Aorta (tissue), 5 donors: ENCODE results near the gene LAG3. TPM values are rescaled to one million over a fixed set of nuclear protein-coding genes. Genes with fewer than 3 reads are reported as not detected.

ENCODE experiments used
- ATAC-seq: fragments of 200-7000 bp; cut with Tn5 transposase; one replicate; pipeline ENCODE4 v1.9.1; 2022; ENCODE audit warnings: moderate library complexity; ENCODE audit not compliant: low FRiP score
- DNase-seq, 2 donors: peaks; one replicate each; pipeline ENCODE4 v3.0.0-alpha.2; 2020
- H3K27ac ChIP-seq, 2 donors: one replicate each; pipeline ENCODE4 v1.5.1; 2013; ENCODE audit warnings: low read length in 2 of 2, mild to moderate bottlenecking in 2 of 2, moderate library complexity in 2 of 2, control low read depth in 1 of 2, inconsistent platforms in 1 of 2, low read depth in 1 of 2
- H3K27me3 ChIP-seq, 2 donors: one replicate each; pipeline ENCODE4 v1.6.1; 2013; ENCODE audit warnings: control low read depth in 1 of 2, low read length in 1 of 2, mild to moderate bottlenecking in 1 of 2, moderate library complexity in 1 of 2; ENCODE audit not compliant: insufficient read depth in 2 of 2, control insufficient read depth in 1 of 2
- H3K36me3 ChIP-seq, 2 donors: one replicate each; pipeline ENCODE4 v1.6.1; 2013; ENCODE audit warnings: control low read depth in 1 of 2, low read length in 1 of 2, mild to moderate bottlenecking in 1 of 2; ENCODE audit not compliant: insufficient read depth in 2 of 2, control insufficient read depth in 1 of 2
- H3K4me1 ChIP-seq, 2 donors: one replicate each; pipeline ENCODE4 v1.6.1; 2013; ENCODE audit warnings: low read length in 2 of 2, control low read depth in 1 of 2, mild to moderate bottlenecking in 1 of 2, moderate library complexity in 1 of 2; ENCODE audit not compliant: insufficient read depth in 2 of 2, control insufficient read depth in 1 of 2
- H3K4me3 ChIP-seq, 2 donors: one replicate each; pipeline ENCODE4 v1.5.1; 2013; ENCODE audit warnings: low read length in 2 of 2, control low read depth in 1 of 2, mild to moderate bottlenecking in 1 of 2
- H3K9me3 ChIP-seq: one replicate; pipeline ENCODE4 v1.6.1; 2013; ENCODE audit warnings: mild to moderate bottlenecking, low read length; ENCODE audit not compliant: control insufficient read depth
- WGBS, 2 donors: extraction: QIAGEN DNeasy Blood & Tissue Kit; methylation state at CpG; one replicate each; pipeline ENCODE4 v1.1.7; 2013; 5-methylcytosine and 5-hydroxymethylcytosine counted together
- intact Hi-C, 2 donors: fragments of 100-400 bp; cut with DNase I; formaldehyde crosslinking; loops; one replicate each; pipeline versions ENCODE4 v1.14.2 to v1.15.0; 2022
- polyA plus RNA-seq, 2 donors: library from polyadenylated mRNA; stranded (reverse); fragments of 200-250 nt; gene quantifications; one replicate each; pipeline ENCODE4 v1.2.3, GENCODE V29; 2013
- total RNA-seq, 2 donors: library from RNA; stranded (reverse); fragmentation: NEBNext Ultra II Directional; extraction: Animal tissue kit (Norgen Biotek cat#: 25700); gene quantifications; one replicate each; pipeline ENCODE4 v1.2.1, GENCODE V29; 2021
- donor health status: healthy with polysubstance abuse.
- donor health status: Bipolar disorder and iron deficiency.
- donor health status: DM: no; HTN: no; CAD: no.
- donor health status: DM: no; HTN: no; CAD: no.
- donor health status: DM: yes; HTN: yes; CAD: no.

The LAG3 gene
- total and polyA plus RNA-seq, 4 donors: 0.25 to 2.4 (median 1.5) TPM

GRCh38 chr12:6779708-6780432 is 7.5 kb downstream of the LAG3 start:
- WGBS, 2 donors: 83 to 88% methylated on average over 6 of the region's 6 CpGs
- DNase-seq (no peak), ATAC-seq (no peak)
- Histone ChIP-seq H3K27me3 (no peaks in the 10 kb centered on the region), H3K4me3 (no peak overlapping the region), H3K27ac (no peak overlapping the region), H3K36me3 (no peaks in the 10 kb centered on the region), H3K9me3 (no peaks in the 10 kb centered on the region), H3K4me1 (no peaks in the 10 kb centered on the region)
- intact Hi-C loops: loop anchor here (1.0 to 10.0 kb wide), 5 partner anchors 27 to 165 kb away; partner anchors contain the start of gene MLF2 (in 2 of the 2)

GRCh38 chr12:6780573-6780972 is 8.3 kb downstream of the LAG3 start:
- Histone ChIP-seq H3K36me3 (no peaks in the 10 kb centered on the region), H3K4me1 (no peaks in the 10 kb centered on the region), H3K27ac (no peak overlapping the region), H3K4me3 (no peak overlapping the region), H3K9me3 (no peaks in the 10 kb centered on the region), H3K27me3 (no peaks in the 10 kb centered on the region)
- WGBS, 2 donors: 91 to 94% methylated on average over 6 of the region's 6 CpGs
- DNase-seq: no peak
- intact Hi-C loops: no loop called here
- ATAC-seq: no peak

GRCh38 chr12:6782119-6782518 is 9.8 kb downstream of the LAG3 start:
- DNase-seq: no peak
- WGBS, 2 donors: 81 to 85% methylated on average over 6 of the region's 6 CpGs
- no peaks in the 10 kb centered on the region for H3K36me3 ChIP-seq
- no peaks in the 10 kb centered on the region for H3K9me3 ChIP-seq
- intact Hi-C loops: no loop called here
- ATAC-seq: no peak
- no peak overlapping the region for H3K4me3 ChIP-seq
- no peaks in the 10 kb centered on the region for H3K27me3 ChIP-seq
- no peak overlapping the region for H3K27ac ChIP-seq
- H3K4me1 ChIP-seq: no peaks in the 10 kb centered on the region

- 78 to 82% methylated on average over 10 of the region's 10 CpGs for WGBS, 2 donors
- no peak overlapping the region for H3K27ac ChIP-seq
- ATAC-seq (no peak), DNase-seq (no peak)
- no peaks in the 10 kb centered on the region for H3K36me3 ChIP-seq
- intact Hi-C loops: no loop called here
- no peaks in the 10 kb centered on the region for H3K9me3 ChIP-seq
- no peaks in the 10 kb centered on the region for H3K4me1 ChIP-seq
- H3K27me3 ChIP-seq: no peaks in the 10 kb centered on the region
- no peak overlapping the region for H3K4me3 ChIP-seq
These were observed 10.7 kb downstream of the LAG3 start for GRCh38 chr12:6782850-6783566.

- DNase-seq: no peak
- no peak for ATAC-seq
- no peaks in the 10 kb centered on the region for H3K4me1 ChIP-seq
- no peaks in the 10 kb centered on the region for H3K9me3 ChIP-seq
- WGBS, 2 donors: 92% methylated on average over 9 of the region's 9 CpGs
- H3K4me3 ChIP-seq: no peak overlapping the region
- no peaks in the 10 kb centered on the region for H3K36me3 ChIP-seq
- intact Hi-C loops: no loop called here
- no peaks in the 10 kb centered on the region for H3K27me3 ChIP-seq
- H3K27ac ChIP-seq: no peak overlapping the region
These were observed 11.5 kb downstream of the LAG3 start for GRCh38 chr12:6783828-6784227.

- Histone ChIP-seq H3K9me3 (no peaks in the 10 kb centered on the region), H3K4me3 (no peak overlapping the region), H3K36me3 (no peaks in the 10 kb centered on the region), H3K27ac (no peak overlapping the region), H3K4me1 (no peaks in the 10 kb centered on the region), H3K27me3 (no peaks in the 10 kb centered on the region)
- 77 to 85% methylated on average over 5 of the region's 5 CpGs for WGBS, 2 donors
- intact Hi-C loops: no loop called here
- DNase-seq: no peak
- no peak for ATAC-seq
These were observed 12.0 kb downstream of the LAG3 start for GRCh38 chr12:6784296-6784695.

GRCh38 chr12:6784761-6785160 is 12.4 kb downstream of the LAG3 start:
- H3K4me3 ChIP-seq: no peak overlapping the region
- no peaks in the 10 kb centered on the region for H3K36me3 ChIP-seq
- 73 to 74% methylated on average over 5 of the region's 5 CpGs for WGBS, 2 donors
- no peaks in the 10 kb centered on the region for H3K4me1 ChIP-seq
- intact Hi-C loops: no loop called here
- H3K9me3 ChIP-seq: no peaks in the 10 kb centered on the region
- DNase-seq (no peak), ATAC-seq (no peak)
- H3K27me3 ChIP-seq: no peaks in the 10 kb centered on the region
- H3K27ac ChIP-seq: no peak overlapping the region

GRCh38 chr12:6786416-6787094 is 14.2 kb downstream of the LAG3 start:
- 80 to 81% methylated on average over 9 of the region's 9 CpGs for WGBS, 2 donors
- Histone ChIP-seq H3K4me1 (no peaks in the 10 kb centered on the region), H3K9me3 (no peaks in the 10 kb centered on the region), H3K27ac (no peak overlapping the region), H3K4me3 (no peak overlapping the region), H3K36me3 (no peaks in the 10 kb centered on the region), H3K27me3 (no peaks in the 10 kb centered on the region)
- ATAC-seq: no peak
- DNase-seq: no peak
- intact Hi-C loops: no loop called here
